Activated B cell treated with CpG ODN at 0.5 μM for 24 hours (primary cell): Measurements from ENCODE around the gene KRTAP9-1. TPM values are rescaled to one million over a fixed set of nuclear protein-coding genes. Genes with fewer than 3 reads are reported as not detected.

Experiments used
- ATAC-seq: fragments of 200-7000 bp; cut with Tn5 transposase; one replicate; pipeline ENCODE4 v1.10.0; 2021; ENCODE audit warnings: low read depth, mild to moderate bottlenecking, moderate library complexity
- CTCF ChIA-PET: fragments of 350-600 bp; sonication (Branson Sonifier 250); formaldehyde crosslinking; loops from one replicate; lab custom pipeline; 2021; ENCODE audit warnings: antibody characterized with exemption; lab: Charles Lee
- POLR2A ChIA-PET: fragments of 350-600 bp; sonication (Branson Sonifier 250); formaldehyde crosslinking; loops from one replicate; lab custom pipeline; 2021; ENCODE audit warnings: antibody characterized with exemption; lab: Charles Lee
- DNase-seq: peaks from one replicate; pipeline ENCODE4 v3.0.0; 2022
- H3K27ac Mint-ChIP-seq: one replicate; pipeline ENCODE4 v1.8.0; 2020; ENCODE audit warnings: mixed read lengths
- H3K27me3 Mint-ChIP-seq: one replicate; pipeline ENCODE4 v1.8.0; 2021; ENCODE audit warnings: mixed read lengths
- H3K36me3 Mint-ChIP-seq: one replicate; pipeline ENCODE4 v1.8.0; 2021; ENCODE audit warnings: low read depth, mixed read lengths
- H3K4me1 Mint-ChIP-seq: one replicate; pipeline ENCODE4 v1.8.0; 2021; ENCODE audit warnings: mixed read lengths
- H3K4me3 Mint-ChIP-seq: one replicate; pipeline ENCODE4 v1.8.0; 2020; ENCODE audit warnings: mild to moderate bottlenecking, mixed read lengths
- H3K9me3 Mint-ChIP-seq: one replicate; pipeline ENCODE4 v1.8.0; 2020; ENCODE audit warnings: mixed read lengths
- CTCF ChIP-seq: fragments of 200-600 bp; IDR thresholded peaks from one replicate; pipeline ENCODE4 v1.8.0; 2022; ENCODE audit warnings: antibody characterized with exemption, mild to moderate bottlenecking
- intact Hi-C: fragments of 100-400 bp; cut with micrococcal nuclease; formaldehyde crosslinking; loops from one replicate; pipeline ENCODE4 v1.15.1; 2024
- total RNA-seq: library from RNA; stranded (reverse); gene quantifications from 2 replicates; pipeline ENCODE4 v1.2.3, GENCODE V29; 2022

KRTAP9-1 gene
- total RNA-seq, 1 donor from 2014 or later = not detected

- Mint-ChIP-seq H3K4me3 (no peak overlapping the region), H3K9me3 (peaks cover 8% of the 10 kb centered on the region), H3K36me3 (no peaks in the 10 kb centered on the region), H3K4me1 (no peaks in the 10 kb centered on the region), H3K27ac (no peak overlapping the region), H3K27me3 (peaks cover 13% of the 10 kb centered on the region)
- no peak for TF ChIP-seq CTCF
- no peak for DNase-seq
- intact Hi-C loops = no loop called here
- ChIA-PET POLR2A (no interaction called here), CTCF (no interaction called here)
- no peak for ATAC-seq
Measured at GRCh38 chr17:41196068-41196467, 6.4 kb downstream of the KRTAP9-1 start.

GRCh38 chr17:41199421-41200078 lies 9.9 kb downstream of the KRTAP9-1 start:
- Mint-ChIP-seq H3K9me3 (peaks cover 8% of the 10 kb centered on the region), H3K4me3 (no peak overlapping the region), H3K36me3 (no peaks in the 10 kb centered on the region), H3K27ac (no peak overlapping the region), H3K4me1 (no peaks in the 10 kb centered on the region), H3K27me3 (peaks cover 5% of the 10 kb centered on the region)
- intact Hi-C loops = no loop called here
- no peak for DNase-seq
- no peak for TF ChIP-seq CTCF
- ChIA-PET POLR2A (no interaction called here), CTCF (no interaction called here)
- ATAC-seq = no peak

- ChIA-PET POLR2A (no interaction called here), CTCF (interaction anchor here (0.6 kb wide), 1 partner anchor 345 kb away, joined by 4 read pairs; no protein-coding TSS in a partner anchor)
- peaks cover 5% of the 10 kb centered on the region for H3K4me1 Mint-ChIP-seq
- peaks cover 36% of the 10 kb centered on the region for H3K27me3 Mint-ChIP-seq
- H3K4me3 Mint-ChIP-seq = no peak overlapping the region
- ATAC-seq = no peak
- intact Hi-C loops = no loop called here
- no peaks in the 10 kb centered on the region for H3K36me3 Mint-ChIP-seq
- no peak for DNase-seq
- H3K27ac Mint-ChIP-seq = no peak overlapping the region
- H3K9me3 Mint-ChIP-seq = no peaks in the 10 kb centered on the region
- no peak for TF ChIP-seq CTCF
Measured at GRCh38 chr17:41211845-41212466, 22.3 kb downstream of the KRTAP9-1 start.

GRCh38 chr17:41212524-41213169 lies 23.0 kb downstream of the KRTAP9-1 start:
- ChIA-PET CTCF (no interaction called here), POLR2A (no interaction called here)
- H3K27ac Mint-ChIP-seq = no peak overlapping the region
- H3K4me1 Mint-ChIP-seq = peaks cover 5% of the 10 kb centered on the region
- no peaks in the 10 kb centered on the region for H3K36me3 Mint-ChIP-seq
- H3K4me3 Mint-ChIP-seq = no peak overlapping the region
- ATAC-seq (no peak), DNase-seq (no peak)
- H3K27me3 Mint-ChIP-seq = peaks cover 35% of the 10 kb centered on the region
- intact Hi-C loops = no loop called here
- TF ChIP-seq CTCF = no peak
- H3K9me3 Mint-ChIP-seq = no peaks in the 10 kb centered on the region

GRCh38 chr17:41215681-41216080 lies 26.0 kb downstream of the KRTAP9-1 start:
- Mint-ChIP-seq H3K27ac (no peak overlapping the region), H3K36me3 (no peaks in the 10 kb centered on the region), H3K4me3 (no peak overlapping the region), H3K4me1 (peaks cover 5% of the 10 kb centered on the region), H3K9me3 (peaks cover 2% of the 10 kb centered on the region), H3K27me3 (peaks cover 25% of the 10 kb centered on the region)
- TF ChIP-seq CTCF = no peak
- DNase-seq (no peak), ATAC-seq (no peak)
- CTCF ChIA-PET = no interaction called here
- intact Hi-C loops = no loop called here
- POLR2A ChIA-PET = no interaction called here
